ENCODE results near the gene MED6.

The MED6 gene

GRCh38 chr14:70599345-70599744 lies 1.1 kb downstream of the MED6 start:
- no peak for DNase-seq (ENCODE audit: low spot score)

GRCh38 chr14:70597731-70598130 lies 2.7 kb downstream of the MED6 start:
- no peak for DNase-seq (ENCODE audit: low spot score)

GRCh38 chr14:70595443-70596185 lies 4.8 kb downstream of the MED6 start:
- no peak for DNase-seq (ENCODE audit: low spot score)

- DNase-seq (ENCODE audit: low spot score), result no peak
Observed at GRCh38 chr14:70594461-70594860, 6.0 kb downstream of the MED6 start.

GRCh38 chr14:70585231-70585630 lies 15.2 kb downstream of the MED6 start:
- no peak for DNase-seq (ENCODE audit: low spot score)

GRCh38 chr14:70576891-70577290 lies 23.6 kb downstream of the MED6 start:
- DNase-seq (ENCODE audit: low spot score), result no peak

GRCh38 chr14:70573050-70573449 lies 27.4 kb downstream of the MED6 start:
- no peak for DNase-seq (ENCODE audit: low spot score)

GRCh38 chr14:70571139-70571538 lies 29.3 kb downstream of the MED6 start:
- no peak for DNase-seq (ENCODE audit: low spot score)

GRCh38 chr14:70567791-70568190 lies 32.7 kb downstream of the MED6 start:
- no peak for DNase-seq (ENCODE audit: low spot score)

GRCh38 chr14:70563869-70564268 lies 36.6 kb downstream of the MED6 start:
- DNase-seq (ENCODE audit: low spot score), result no peak

- no peak for DNase-seq (ENCODE audit: low spot score)
Observed at GRCh38 chr14:70563417-70563816, 37.0 kb downstream of the MED6 start.

GRCh38 chr14:70558356-70558755 lies 42.1 kb downstream of the MED6 start:
- no peak for DNase-seq (ENCODE audit: low spot score)

- no peak for DNase-seq (ENCODE audit: low spot score)
Observed at GRCh38 chr14:70555890-70556289, 44.6 kb downstream of the MED6 start.

GRCh38 chr14:70538087-70538486 lies 62.4 kb downstream of the MED6 start:
- DNase-seq (ENCODE audit: low spot score), result no peak

GRCh38 chr14:70536830-70537229 lies 63.6 kb downstream of the MED6 start:
- no peak for DNase-seq (ENCODE audit: low spot score)

GRCh38 chr14:70534904-70535303 lies 65.6 kb downstream of the MED6 start, which contains the start of gene ADAM20:
ADAM20 (minus strand) TSS chr14:70535004; CDS start chr14:70524757, 10,247 bp downstream.
- no peak for DNase-seq (ENCODE audit: low spot score)
